Right atrium auricular region (tissue), 2 donors: ENCODE data around the gene SAMD14. TPM values are rescaled to one million over a fixed set of nuclear protein-coding genes. Genes with fewer than 3 reads are reported as not detected.

ENCODE experiments used
- DNase-seq: peaks from one replicate; pipeline ENCODE4 v3.0.0-alpha.2; 2019; ENCODE audit warnings: low spot score
- H3K27ac ChIP-seq, 2 donors: fragments of 200-600 bp; sonication (generic); 1 replicate in 1 of 2; 2 replicates in 1 of 2; pipeline ENCODE4 v1.5.1; 2016 to 2019
- H3K27me3 ChIP-seq, 2 donors: fragments of 200-600 bp; sonication (generic); one replicate each; pipeline versions ENCODE4 v1.5.1 to v1.6.0; 2017 to 2019
- H3K36me3 ChIP-seq: fragments of 200-600 bp; sonication (generic); one replicate; pipeline ENCODE4 v1.5.1; 2016
- H3K4me1 ChIP-seq, 2 donors: fragments of 200-600 bp; sonication (generic); one replicate each; pipeline versions ENCODE4 v1.5.1 to v1.6.0; 2017 to 2019
- H3K4me3 ChIP-seq, 2 donors: fragments of 200-600 bp; sonication (generic); 1 replicate in 1 of 2; 2 replicates in 1 of 2; pipeline ENCODE4 v1.5.1; 2017 to 2019; ENCODE audit warnings: mild to moderate bottlenecking in 1 of 2, moderate library complexity in 1 of 2
- H3K9me3 ChIP-seq, 2 donors: fragments of 200-600 bp; sonication (generic); one replicate each; pipeline ENCODE4 v1.5.1; 2019
- CTCF ChIP-seq, 2 donors: fragments of 200-600 bp; sonication (generic); IDR thresholded peaks; one replicate each; pipeline ENCODE4 v1.5.1; 2019; ENCODE audit warnings: antibody characterized with exemption in 2 of 2
- total RNA-seq, 2 donors: library from RNA; depleted of rRNA; stranded (reverse); fragments of >200 nt; gene quantifications; one replicate each; pipeline ENCODE4 v1.1.0, GENCODE V29; 2016

Gene SAMD14
- total RNA-seq, 2 donors from 2014 or later: 0.78 to 1.1 TPM

DNA sequence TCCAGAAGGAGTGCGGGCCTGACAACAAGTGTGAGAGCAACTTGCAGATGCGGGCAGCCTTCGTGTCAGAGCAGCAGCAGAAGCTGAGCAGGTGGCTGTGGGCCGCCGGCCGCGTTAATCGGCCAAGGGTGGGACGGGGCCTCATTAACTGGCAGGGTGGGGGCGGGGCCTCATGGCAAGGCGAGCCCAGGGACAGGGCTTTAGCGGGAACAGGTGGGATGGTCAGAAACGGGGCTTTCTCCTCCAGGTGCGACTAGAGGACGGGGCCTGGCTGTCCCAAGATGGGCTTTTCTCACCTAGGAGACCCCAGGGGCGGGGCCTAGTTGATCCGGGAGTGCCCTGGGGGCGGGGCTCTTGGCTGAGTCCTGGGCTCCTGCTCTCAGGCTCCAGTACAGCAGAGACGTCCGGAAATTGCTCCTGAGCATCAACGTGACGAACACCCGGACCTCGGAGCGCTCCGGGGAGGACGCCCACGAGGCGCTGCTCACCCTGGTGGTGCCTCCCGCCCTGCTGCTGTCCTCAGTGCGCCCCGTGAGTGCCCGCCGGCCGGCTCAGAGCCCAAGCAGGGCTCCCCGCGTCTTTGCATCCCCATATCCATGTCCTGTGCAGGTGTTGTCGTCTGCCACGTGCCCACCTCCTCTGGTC lies 53.2 kb downstream of the SAMD14 start:
- Histone ChIP-seq H3K9me3 (no peaks in the 10 kb centered on the region), H3K36me3 (peaks cover 81% of the 10 kb centered on the region), H3K4me3 (no peak overlapping the region), H3K27me3 (no peaks in the 10 kb centered on the region), H3K27ac (no peak overlapping the region), H3K4me1 (peaks cover 0 to 10% of the 10 kb centered on the region in 2 donors)
- no peak for DNase-seq
- TF ChIP-seq CTCF (IDR thresholded peaks at IDR 0.05): no peak

GRCh38 chr17:50076221-50076590 lies 53.8 kb downstream of the SAMD14 start:
- DNase-seq: no peak
- Histone ChIP-seq H3K27ac (no peak overlapping the region), H3K36me3 (peaks cover 81% of the 10 kb centered on the region)

GRCh38 chr17:50075446-50076032 lies 54.4 kb downstream of the SAMD14 start:
- Histone ChIP-seq H3K4me3 (no peak overlapping the region), H3K4me1 (peaks cover 0 to 10% of the 10 kb centered on the region in 2 donors), H3K27ac (no peak overlapping the region), H3K27me3 (no peaks in the 10 kb centered on the region), H3K36me3 (peaks cover 85% of the 10 kb centered on the region), H3K9me3 (no peaks in the 10 kb centered on the region)
- no peak for TF ChIP-seq CTCF (IDR thresholded peaks at IDR 0.05)
- no peak for DNase-seq

More at GRCh38 chr17:50076221-50076590, 53.8 kb downstream of the SAMD14 start:
- no peak for TF ChIP-seq CTCF (IDR thresholded peaks at IDR 0.05)
- peaks cover 0 to 10% of the 10 kb centered on the region in 2 donors for H3K4me1 ChIP-seq
- H3K9me3 ChIP-seq: no peaks in the 10 kb centered on the region
- no peaks in the 10 kb centered on the region for H3K27me3 ChIP-seq
- no peak overlapping the region for H3K4me3 ChIP-seq

DNA sequence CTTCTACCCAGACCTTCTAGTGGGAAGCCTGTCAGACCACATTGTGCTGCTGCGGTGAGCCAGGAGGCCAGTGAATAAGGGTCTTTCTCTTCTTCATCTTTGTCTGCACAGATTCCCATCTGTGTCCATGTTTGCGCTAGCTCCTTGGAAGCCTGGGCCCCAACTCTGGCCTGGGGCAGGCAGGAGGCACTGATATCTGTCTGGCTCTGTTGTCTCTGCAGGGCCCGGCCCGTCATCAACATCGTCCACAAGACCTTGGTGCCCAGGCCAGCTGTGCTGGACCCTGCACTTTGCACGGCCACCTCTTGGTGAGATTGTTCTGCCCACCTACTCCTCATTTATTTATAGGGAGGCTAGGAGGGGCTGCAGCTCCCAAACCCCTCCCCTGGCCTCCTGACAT lies 55.7 kb downstream of the SAMD14 start:
- Histone ChIP-seq H3K27me3 (no peaks in the 10 kb centered on the region), H3K36me3 (peaks cover 84% of the 10 kb centered on the region), H3K27ac (no peak overlapping the region), H3K4me1 (peaks cover 0 to 6% of the 10 kb centered on the region in 2 donors), H3K9me3 (no peaks in the 10 kb centered on the region), H3K4me3 (no peak overlapping the region)
- DNase-seq: no peak
- TF ChIP-seq CTCF (IDR thresholded peaks at IDR 0.05): no peak

DNA sequence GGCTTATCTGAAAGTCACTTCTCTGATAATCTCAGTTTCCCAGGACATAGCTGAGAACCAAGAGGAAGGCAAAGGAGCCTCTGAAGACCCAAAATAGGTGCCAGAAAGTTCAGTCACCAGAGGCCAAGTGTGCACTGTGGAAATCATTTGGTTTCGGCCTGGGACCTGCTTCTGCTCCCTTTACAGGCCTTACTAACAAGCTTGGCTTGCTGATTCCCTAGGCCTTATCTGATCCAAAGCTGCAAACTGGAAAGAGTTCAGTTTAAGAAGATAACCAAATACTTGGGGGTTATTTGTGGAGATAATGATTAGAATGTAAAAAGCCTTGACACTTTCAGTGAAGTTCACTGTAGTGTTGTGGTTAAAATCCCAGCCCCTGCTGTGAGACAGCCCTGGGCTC lies 57.0 kb downstream of the SAMD14 start:
- Histone ChIP-seq H3K9me3 (no peaks in the 10 kb centered on the region), H3K27me3 (no peaks in the 10 kb centered on the region), H3K36me3 (peaks cover 81% of the 10 kb centered on the region), H3K4me3 (no peak overlapping the region), H3K4me1 (peaks cover 0 to under 1% of the 10 kb centered on the region in 2 donors), H3K27ac (no peak overlapping the region)
- no peak for TF ChIP-seq CTCF (IDR thresholded peaks at IDR 0.05)
- no peak for DNase-seq
